Vagina (tissue), 2 donors: Measurements from ENCODE around the gene MAN2B2. TPM values are rescaled to one million over a fixed set of nuclear protein-coding genes. Genes with fewer than 3 reads are reported as not detected.

ENCODE experiments used
- DNase-seq, 2 donors: peaks; one replicate each; pipeline ENCODE4 v3.0.0-alpha.2; 2017; ENCODE audit errors: extremely low spot score in 2 of 2
- H3K27ac ChIP-seq: fragments of 200-600 bp; sonication (generic); one replicate; pipeline ENCODE4 v1.5.1; 2019
- H3K27me3 ChIP-seq: fragments of 200-600 bp; sonication (generic); one replicate; pipeline ENCODE4 v1.5.1; 2019
- H3K36me3 ChIP-seq, 2 donors: fragments of 200-600 bp; sonication (generic); one replicate each; pipeline ENCODE4 v1.5.1; 2017 to 2019
- H3K4me1 ChIP-seq: fragments of 200-600 bp; sonication (generic); one replicate; pipeline ENCODE4 v1.5.1; 2019
- H3K4me3 ChIP-seq, 2 donors: fragments of 200-600 bp; sonication (generic); 1 replicate in 1 of 2; 2 replicates in 1 of 2; pipeline ENCODE4 v1.5.1; 2016 to 2019
- H3K9me3 ChIP-seq: fragments of 200-600 bp; sonication (generic); one replicate; pipeline ENCODE4 v1.5.1; 2019
- POLR2A ChIP-seq, 2 donors: fragments of 450-650 bp; IDR thresholded peaks; one replicate each; pipeline ENCODE4 v1.6.1; 2017; ENCODE audit warnings: antibody characterized with exemption in 2 of 2, mild to moderate bottlenecking in 2 of 2, moderate library complexity in 2 of 2
- POLR2AphosphoS5 ChIP-seq, 2 donors: sonication (generic); formaldehyde crosslinking; IDR thresholded peaks; one replicate each; pipeline ENCODE4 v1.9.0; 2017; ENCODE audit warnings: antibody characterized with exemption in 2 of 2, mild to moderate bottlenecking in 2 of 2, low read depth in 1 of 2; ENCODE audit not compliant: insufficient read depth in 1 of 2
- intact Hi-C: fragments of 100-400 bp; cut with DNase I; formaldehyde crosslinking; loops from one replicate; pipeline ENCODE4 v1.15.1; 2023
- total RNA-seq: library from RNA; depleted of rRNA; stranded (reverse); fragments of >200 nt; gene quantifications from one replicate; pipeline ENCODE4 v1.2.3, GENCODE V29; 2016
- TF ChIP-seq, protein P1 (sequence below), 3 experiments: fragments of 450-650 bp in 2 of 3; fragments of 200-600 bp in 1 of 3; sonication (generic) in 1 of 3; IDR thresholded peaks; one replicate each; pipeline ENCODE4 v1.5.1; 2017 to 2019; ENCODE audit warnings: antibody characterized with exemption in 3 of 3, mild to moderate bottlenecking in 2 of 3, moderate library complexity in 2 of 3

The MAN2B2 gene
- total RNA-seq, 1 donor from 2014 or later: 26.3 TPM

DNA sequence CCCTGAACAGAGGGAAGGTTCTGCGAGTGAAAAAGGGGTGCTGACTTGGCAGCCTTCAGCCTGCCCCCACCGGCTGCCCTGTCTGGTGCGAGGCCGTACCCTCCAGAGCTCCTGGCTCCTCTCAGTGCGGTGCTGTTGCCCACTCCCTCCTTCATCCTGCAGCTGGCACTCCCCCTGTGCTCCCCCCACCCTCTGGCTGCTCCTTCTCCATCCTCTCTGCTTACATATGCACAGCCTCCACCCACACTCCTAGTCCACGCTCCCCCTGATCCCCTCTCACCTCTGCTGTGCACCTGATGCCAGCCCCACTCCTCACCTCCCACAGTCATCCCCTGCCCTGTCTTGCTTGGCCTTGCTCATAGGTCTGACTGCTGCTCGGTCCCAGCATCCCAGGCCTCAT, 9.9 kb downstream of the MAN2B2 start:
- Histone ChIP-seq H3K9me3 (no peaks in the 10 kb centered on the region), H3K4me3 (no peak overlapping the region), H3K27ac (no peak overlapping the region), H3K27me3 (no peaks in the 10 kb centered on the region), H3K36me3 (peaks cover 0 to 25% of the 10 kb centered on the region in 2 donors), H3K4me1 (no peaks in the 10 kb centered on the region)
- no peak for TF ChIP-seq POLR2A (IDR thresholded peaks at IDR 0.05)
- no peak for DNase-seq
- intact Hi-C loops: no loop called here

GRCh38 chr4:6586715-6587325, 11.8 kb downstream of the MAN2B2 start:
- Histone ChIP-seq H3K36me3 (peaks cover 0 to 12% of the 10 kb centered on the region in 2 donors), H3K4me3 (no peak overlapping the region), H3K4me1 (no peaks in the 10 kb centered on the region), H3K9me3 (no peaks in the 10 kb centered on the region), H3K27ac (no peak overlapping the region), H3K27me3 (no peaks in the 10 kb centered on the region)
- TF ChIP-seq POLR2A (IDR thresholded peaks at IDR 0.05) (no peak), POLR2AphosphoS5 (IDR thresholded peaks at IDR 0.05; ENCODE audit: insufficient read depth in 1 of 2, low read depth in 1 of 2) (no peak)
- TF ChIP-seq, protein P1, sequence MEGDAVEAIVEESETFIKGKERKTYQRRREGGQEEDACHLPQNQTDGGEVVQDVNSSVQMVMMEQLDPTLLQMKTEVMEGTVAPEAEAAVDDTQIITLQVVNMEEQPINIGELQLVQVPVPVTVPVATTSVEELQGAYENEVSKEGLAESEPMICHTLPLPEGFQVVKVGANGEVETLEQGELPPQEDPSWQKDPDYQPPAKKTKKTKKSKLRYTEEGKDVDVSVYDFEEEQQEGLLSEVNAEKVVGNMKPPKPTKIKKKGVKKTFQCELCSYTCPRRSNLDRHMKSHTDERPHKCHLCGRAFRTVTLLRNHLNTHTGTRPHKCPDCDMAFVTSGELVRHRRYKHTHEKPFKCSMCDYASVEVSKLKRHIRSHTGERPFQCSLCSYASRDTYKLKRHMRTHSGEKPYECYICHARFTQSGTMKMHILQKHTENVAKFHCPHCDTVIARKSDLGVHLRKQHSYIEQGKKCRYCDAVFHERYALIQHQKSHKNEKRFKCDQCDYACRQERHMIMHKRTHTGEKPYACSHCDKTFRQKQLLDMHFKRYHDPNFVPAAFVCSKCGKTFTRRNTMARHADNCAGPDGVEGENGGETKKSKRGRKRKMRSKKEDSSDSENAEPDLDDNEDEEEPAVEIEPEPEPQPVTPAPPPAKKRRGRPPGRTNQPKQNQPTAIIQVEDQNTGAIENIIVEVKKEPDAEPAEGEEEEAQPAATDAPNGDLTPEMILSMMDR (IDR thresholded peaks at IDR 0.05): no peak
- intact Hi-C loops: no loop called here
- no peak for DNase-seq

DNA sequence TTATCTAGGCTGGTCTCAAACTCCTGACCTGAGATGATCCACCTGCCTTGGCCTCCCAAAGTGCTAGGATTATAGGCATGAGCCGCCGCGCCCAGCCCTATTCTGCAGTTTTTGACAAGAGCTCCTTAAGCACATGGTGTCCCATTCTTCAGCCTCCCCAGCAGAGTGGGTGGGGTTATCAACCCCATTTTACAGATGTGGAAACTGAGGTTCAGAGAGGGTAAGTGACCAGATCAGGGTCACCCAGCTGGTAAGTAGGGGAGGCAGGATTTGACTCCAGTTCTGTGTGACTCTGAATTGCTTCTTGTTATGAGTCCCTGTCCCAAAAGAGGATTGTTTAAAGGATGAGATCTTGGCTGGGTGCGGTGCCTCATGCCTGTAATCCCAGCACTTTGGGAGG, 14.5 kb downstream of the MAN2B2 start:
- Histone ChIP-seq H3K27me3 (no peaks in the 10 kb centered on the region), H3K4me1 (no peaks in the 10 kb centered on the region), H3K4me3 (no peak overlapping the region), H3K9me3 (no peaks in the 10 kb centered on the region), H3K27ac (no peak overlapping the region), H3K36me3 (peaks cover 0 to 7% of the 10 kb centered on the region in 2 donors)
- TF ChIP-seq POLR2A (IDR thresholded peaks at IDR 0.05): no peak
- TF ChIP-seq, protein P1 (IDR thresholded peaks at IDR 0.05): no peak
- TF ChIP-seq POLR2AphosphoS5 (IDR thresholded peaks at IDR 0.05; ENCODE audit: insufficient read depth in 1 of 2, low read depth in 1 of 2): no peak
- no peak for DNase-seq
- intact Hi-C loops: no loop called here

DNA sequence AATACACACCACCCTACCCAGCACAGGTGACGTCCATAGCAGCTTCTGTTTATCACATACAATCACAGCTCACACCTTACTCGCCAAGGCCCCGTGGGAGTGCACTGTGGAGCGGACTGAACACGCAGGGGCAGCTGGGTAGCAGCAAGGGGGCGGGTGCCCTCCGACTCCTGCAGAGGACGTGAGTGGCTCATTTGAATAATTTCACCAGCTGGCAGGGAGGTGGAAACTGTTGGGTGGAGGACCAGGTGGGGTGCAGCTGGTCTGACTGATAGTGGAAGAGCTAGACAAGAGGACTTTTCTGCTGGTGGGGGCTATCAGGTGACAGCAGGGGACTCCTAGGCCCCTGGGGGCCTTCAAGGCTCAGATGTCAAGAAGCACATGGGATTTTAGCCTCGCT, 16.3 kb downstream of the MAN2B2 start:
- Histone ChIP-seq H3K9me3 (no peaks in the 10 kb centered on the region), H3K4me3 (no peak overlapping the region), H3K27ac (no peak overlapping the region), H3K4me1 (no peaks in the 10 kb centered on the region), H3K36me3 (peaks cover 0 to 12% of the 10 kb centered on the region in 2 donors), H3K27me3 (no peaks in the 10 kb centered on the region)
- intact Hi-C loops: no loop called here
- no peak for DNase-seq
- TF ChIP-seq POLR2A (IDR thresholded peaks at IDR 0.05): no peak
- no peak for TF ChIP-seq POLR2AphosphoS5 (IDR thresholded peaks at IDR 0.05; ENCODE audit: insufficient read depth in 1 of 2, low read depth in 1 of 2)
- TF ChIP-seq, protein P1 (IDR thresholded peaks at IDR 0.05): no peak

- intact Hi-C loops: no loop called here
- H3K27ac ChIP-seq: no peak overlapping the region
- no peaks in the 10 kb centered on the region for H3K27me3 ChIP-seq
- no peaks in the 10 kb centered on the region for H3K9me3 ChIP-seq
- peaks cover 0 to 12% of the 10 kb centered on the region in 2 donors for H3K36me3 ChIP-seq
- H3K4me3 ChIP-seq: no peak overlapping the region
- TF ChIP-seq POLR2A (IDR thresholded peaks at IDR 0.05) (no peak), POLR2AphosphoS5 (IDR thresholded peaks at IDR 0.05; ENCODE audit: insufficient read depth in 1 of 2, low read depth in 1 of 2) (no peak)
- TF ChIP-seq, protein P1 (IDR thresholded peaks at IDR 0.05): no peak
- no peak for DNase-seq
- no peaks in the 10 kb centered on the region for H3K4me1 ChIP-seq
Measured at GRCh38 chr4:6591781-6592180, 16.8 kb downstream of the MAN2B2 start.
